GM12878 (cell line): ENCODE measurements around the gene URI1. TPM values are rescaled to one million over a fixed set of nuclear protein-coding genes. Genes with fewer than 3 reads are reported as not detected.

ENCODE experiments used
- ATAC-seq: fragments of 200-7000 bp; cut with Tn5 transposase; 3 replicates; pipeline ENCODE4 v1.9.1; 2020; ENCODE audit warnings: mild to moderate bottlenecking, moderate library complexity
- BruUV-seq: library from RNA; stranded (reverse); fragments of 400-500 nt; replicated peaks from 2 replicates; lab custom pipeline; 2021; lab: Mats Ljungman, UMichigan
- CTCF ChIA-PET: fragments of 300-600 bp; sonication (Branson Sonifier 250); formaldehyde crosslinking; extraction: SDS; loops from one replicate; lab custom pipeline; 2021; ENCODE audit warnings: inconsistent platforms; lab: Yijun Ruan, JAX
- POLR2A ChIA-PET: fragments of 350-600 bp; formaldehyde crosslinking; extraction: SDS; loops from one replicate; lab custom pipeline; 2021; ENCODE audit warnings: inconsistent platforms; lab: Charles Lee
- RAD21 ChIA-PET: fragments of 300-600 bp; sonication (Branson Sonifier 250); formaldehyde crosslinking; loops from one replicate; lab custom pipeline; 2023; ENCODE audit warnings: antibody characterized with exemption; ENCODE audit not compliant: unreplicated experiment; lab: Charles Lee
- SMC1A ChIA-PET: fragments of 300-600 bp; sonication (Branson Sonifier 250); formaldehyde crosslinking; loops from one replicate; lab custom pipeline; 2023; ENCODE audit not compliant: unreplicated experiment, uncharacterized antibody; lab: Charles Lee
- DNase-seq: peaks from one replicate; pipeline ENCODE4 v3.0.0-alpha.2; 2011; ENCODE audit warnings: low read depth, low spot score
- FAIRE-seq: peaks from 3 replicates; lab custom pipeline; 2011; peaks lifted over from hg19 to GRCh38; lab: Jason Lieb, UNC
- H2AFZ ChIP-seq: 2 replicates; pipeline ENCODE4 v1.6.0; 2011; ENCODE audit warnings: low read depth, low read length, control low read depth; ENCODE audit not compliant: control insufficient read depth
- H3K27ac ChIP-seq: 2 replicates; pipeline ENCODE4 v1.5.1; 2011; ENCODE audit warnings: control low read depth; ENCODE audit not compliant: control insufficient read depth, insufficient read depth
- H3K27me3 ChIP-seq, 2 experiments: replicated peaks in 1 of 2; 2 replicates each; pipeline versions ENCODE4 v1.6.0 to v1.6.1; 2011; ENCODE audit warnings: low read length in 1 of 2; ENCODE audit not compliant: control insufficient read depth in 2 of 2, insufficient read depth in 2 of 2
- H3K36me3 ChIP-seq, 2 experiments: 2 replicates each; pipeline ENCODE4 v1.5.1; 2011; ENCODE audit warnings: low read length in 1 of 2; ENCODE audit not compliant: control insufficient read depth in 2 of 2, insufficient read depth in 2 of 2
- H3K4me1 ChIP-seq: 2 replicates; pipeline ENCODE4 v1.6.1; 2011; ENCODE audit warnings: mild to moderate bottlenecking, low read length, moderate library complexity, mixed read lengths; ENCODE audit not compliant: control insufficient read depth, insufficient read depth
- H3K4me2 ChIP-seq: 2 replicates; pipeline ENCODE4 v1.6.0; 2011; ENCODE audit warnings: control low read depth; ENCODE audit not compliant: control insufficient read depth, insufficient read depth
- H3K4me3 ChIP-seq: fragments of 200-600 bp; sonication (generic); 2 replicates; pipeline ENCODE4 v1.5.1; 2016
- H3K79me2 ChIP-seq: 2 replicates; pipeline ENCODE4 v1.6.0; 2011; ENCODE audit warnings: low read length; ENCODE audit not compliant: control insufficient read depth, insufficient read depth
- H3K9ac ChIP-seq: 2 replicates; pipeline ENCODE4 v1.8.0; 2011; ENCODE audit warnings: low read length, control low read depth, mixed read lengths; ENCODE audit not compliant: control insufficient read depth, insufficient read depth
- H3K9me3 ChIP-seq: replicated peaks from 3 replicates; pipeline ENCODE4 v1.5.1; 2011; ENCODE audit warnings: mild to moderate bottlenecking, low read length; ENCODE audit not compliant: control insufficient read depth, insufficient read depth
- H4K20me1 ChIP-seq: 2 replicates; pipeline ENCODE4 v1.6.0; 2011; ENCODE audit not compliant: control insufficient read depth, insufficient read depth
- BMI1 ChIP-seq: fragments of 450-650 bp; IDR thresholded peaks from 2 replicates; pipeline ENCODE4 v1.6.1; 2016; ENCODE audit warnings: mild to moderate bottlenecking, moderate library complexity, borderline replicate concordance
- CHD2 ChIP-seq: IDR thresholded peaks from 2 replicates; pipeline ENCODE4 v1.6.1; 2011; ENCODE audit warnings: low read depth, low read length, improper control_type of control experiment, borderline replicate concordance
- CREM ChIP-seq: IDR thresholded peaks from 2 replicates; pipeline ENCODE4 v1.6.1; 2014; ENCODE audit warnings: antibody characterized with exemption, low read depth
- DPF2 ChIP-seq: fragments of 450-650 bp; IDR thresholded peaks from 2 replicates; pipeline ENCODE4 v1.6.1; 2017; ENCODE audit warnings: mild to moderate bottlenecking
- EED ChIP-seq: sonication (generic); IDR thresholded peaks from 2 replicates; pipeline ENCODE4 v1.6.1; 2016; ENCODE audit warnings: antibody characterized with exemption, low read depth
- EP300 ChIP-seq, 2 experiments: fragments of 150-350 bp in 1 of 2; IDR thresholded peaks; 2 replicates each; pipeline ENCODE4 v1.6.1; 2011 to 2012; ENCODE audit warnings: low read depth in 2 of 2, low read length in 2 of 2, borderline replicate concordance in 1 of 2, improper control_type of control experiment in 1 of 2, inconsistent platforms in 1 of 2; ENCODE audit not compliant: control insufficient read depth in 1 of 2
- GATAD2B ChIP-seq: fragments of 450-650 bp; conservative IDR thresholded peaks from 2 replicates; pipeline ENCODE4 v1.6.1; 2017; ENCODE audit warnings: low read depth, mild to moderate bottlenecking, moderate library complexity
- IKZF1 ChIP-seq: fragments of 450-650 bp; conservative IDR thresholded peaks from 2 replicates; pipeline ENCODE4 v1.6.1; 2017; ENCODE audit warnings: antibody characterized with exemption, mild to moderate bottlenecking
- IKZF2 ChIP-seq, 2 experiments: fragments of 450-650 bp; IDR thresholded peaks; 2 replicates each; pipeline ENCODE4 v1.6.1; 2017; ENCODE audit warnings: mild to moderate bottlenecking in 2 of 2, moderate library complexity in 2 of 2
- IRF4 ChIP-seq: IDR thresholded peaks from 2 replicates; pipeline ENCODE4 v1.6.1; 2011; ENCODE audit warnings: low read depth, low read length
- MEF2A ChIP-seq: IDR thresholded peaks from 2 replicates; pipeline ENCODE4 v1.6.1; 2011; ENCODE audit warnings: low read depth, mild to moderate bottlenecking, low read length, moderate library complexity; ENCODE audit not compliant: insufficient read depth
- MEF2B ChIP-seq: fragments of 450-650 bp; IDR thresholded peaks from 2 replicates; pipeline ENCODE4 v1.6.1; 2018; ENCODE audit warnings: mild to moderate bottlenecking, moderate library complexity; ENCODE audit not compliant: partially characterized antibody, poor library complexity, severe bottlenecking
- MTA2 ChIP-seq: fragments of 450-650 bp; IDR thresholded peaks from 2 replicates; pipeline ENCODE4 v1.6.1; 2016; ENCODE audit warnings: low read depth, mild to moderate bottlenecking, moderate library complexity
- RUNX3 ChIP-seq: IDR thresholded peaks from 2 replicates; pipeline ENCODE4 v1.6.1; 2012; ENCODE audit warnings: low read length, inconsistent platforms
- TCF7 ChIP-seq: IDR thresholded peaks from 2 replicates; pipeline ENCODE4 v1.6.1; 2014; ENCODE audit warnings: antibody characterized with exemption, borderline replicate concordance
- ZBED1 ChIP-seq: IDR thresholded peaks from 2 replicates; pipeline ENCODE4 v1.6.1; 2016; ENCODE audit warnings: borderline replicate concordance
- ZNF207 ChIP-seq: fragments of 450-650 bp; IDR thresholded peaks from 2 replicates; pipeline ENCODE4 v1.6.1; 2014; ENCODE audit warnings: antibody characterized with exemption, mild to moderate bottlenecking, borderline replicate concordance
- ZNF24 ChIP-seq: fragments of 450-650 bp; IDR thresholded peaks from 2 replicates; pipeline ENCODE4 v1.6.1; 2017; ENCODE audit warnings: antibody characterized with exemption, mild to moderate bottlenecking
- in situ Hi-C: fragments of 300-500 bp; cut with MboI; formaldehyde crosslinking; loops from 9 replicates; pipeline ENCODE4 v1.14.3; 2018; ENCODE audit warnings: mixed read lengths
- intact Hi-C: fragments of 100-400 bp; cut with micrococcal nuclease; formaldehyde crosslinking; loops from one replicate; pipeline ENCODE4 v1.14.2; 2022; ENCODE audit not compliant: unreplicated experiment
- polyA plus RNA-seq, 11 experiments: library from polyadenylated mRNA; depleted of rRNA in 4 of 11; unstranded in 6 of 11; stranded (reverse) in 5 of 11; fragments of >200 nt; fragmentation: Nextera tagmentation in 4 of 11; fragmentation: Illumina TruSeq in 1 of 11; extraction: Ambion mirVana in 4 of 11; extraction: Trizol in 1 of 11; gene quantifications; 1 replicate in 1 of 11; 2 replicates in 10 of 11; pipeline versions ENCODE4 v1.2.1 to v1.2.3, GENCODE V29; 2011 to 2016; ENCODE audit warnings: inconsistent platforms in 2 of 11, missing spikeins in 2 of 11, low read depth in 1 of 11
- total RNA-seq, 4 experiments: library from RNA; depleted of rRNA in 3 of 4; stranded (reverse); fragments of >200 nt in 3 of 4; fragmentation: Illumina TruSeq in 1 of 4; extraction: Trizol in 1 of 4; gene quantifications; 2 replicates each; pipeline versions ENCODE4 v1.2.1 to v1.2.3, GENCODE V29; 2013 to 2021
- TF ChIP-seq, protein P1 (sequence below): IDR thresholded peaks from 2 replicates; pipeline ENCODE4 v1.6.1; 2012; ENCODE audit warnings: improper control_type of control experiment, low read depth, low read length; ENCODE audit not compliant: insufficient replicate concordance
- TF ChIP-seq, protein P2 (sequence below): IDR thresholded peaks from 2 replicates; pipeline ENCODE4 v1.6.1; 2012; ENCODE audit warnings: low read length, inconsistent platforms

URI1 gene
- total and polyA plus RNA-seq, 10 of the 15 experiments (the other 5 are each of a cell fraction or from before 2014, with no cell fraction given), result 15.2 to 94.2 (median 47.9) TPM

DNA sequence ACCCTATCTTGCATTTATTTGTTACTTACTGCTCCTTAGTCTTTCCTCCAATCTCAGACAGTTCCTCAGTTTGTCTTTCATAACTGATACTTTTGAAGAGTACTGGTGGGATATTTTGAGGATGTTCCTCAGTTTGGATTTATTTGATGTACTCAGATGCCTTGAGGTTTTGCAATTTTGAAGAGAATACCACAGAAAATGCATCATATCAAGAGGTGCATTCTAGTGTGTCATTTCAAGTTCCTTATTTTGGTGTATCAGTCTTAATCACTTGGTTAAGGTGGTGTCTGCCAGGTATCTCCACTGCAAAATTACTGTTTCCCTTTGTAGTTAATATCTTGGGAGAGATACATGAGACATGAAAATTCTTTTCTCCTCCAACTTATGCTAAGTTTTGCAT lies 75.1 kb downstream of the URI1 start:
- Histone ChIP-seq H2AFZ (no peak overlapping the region), H4K20me1 (no peaks in the 10 kb centered on the region), H3K9ac (no peak overlapping the region), H3K4me2 (peak overlapping the region; percentile 50), H3K79me2 (no peaks in the 10 kb centered on the region), H3K36me3 (peaks cover 0 to 2% of the 10 kb centered on the region in 2 experiments; a peak in 3 of 4 replicates), H3K4me3 (no peak overlapping the region), H3K27me3 (no peaks in the 10 kb centered on the region), H3K27ac (no peak overlapping the region), H3K9me3 (no peaks in the 10 kb centered on the region; the same call in 2 of the 3 replicates), H3K4me1 (peaks cover 11% of the 10 kb centered on the region)
- ATAC-seq (peak; percentile 99), DNase-seq (peak; percentile 50), FAIRE-seq (peak; percentile 93)
- intact Hi-C loops (loop anchor here (2.0 kb wide), 1 partner anchor 14 kb away; no protein-coding TSS in a partner anchor), in situ Hi-C loops (no loop called here)
- no TSS peak for BruUV-seq
- SMC1A ChIA-PET, result interaction anchor here (1.0 to 3.0 kb wide), 3 partner anchors 12 to 35 kb away, joined by 4 to 18 read pairs (median 4); no protein-coding TSS in a partner anchor
- CTCF ChIA-PET, result no interaction called here
- POLR2A ChIA-PET, result no interaction called here
- RAD21 ChIA-PET, result interaction anchor here (1.8 kb wide), 1 partner anchor 13 kb away, joined by 4 read pairs; no protein-coding TSS in a partner anchor
- TF ChIP-seq, protein P1, sequence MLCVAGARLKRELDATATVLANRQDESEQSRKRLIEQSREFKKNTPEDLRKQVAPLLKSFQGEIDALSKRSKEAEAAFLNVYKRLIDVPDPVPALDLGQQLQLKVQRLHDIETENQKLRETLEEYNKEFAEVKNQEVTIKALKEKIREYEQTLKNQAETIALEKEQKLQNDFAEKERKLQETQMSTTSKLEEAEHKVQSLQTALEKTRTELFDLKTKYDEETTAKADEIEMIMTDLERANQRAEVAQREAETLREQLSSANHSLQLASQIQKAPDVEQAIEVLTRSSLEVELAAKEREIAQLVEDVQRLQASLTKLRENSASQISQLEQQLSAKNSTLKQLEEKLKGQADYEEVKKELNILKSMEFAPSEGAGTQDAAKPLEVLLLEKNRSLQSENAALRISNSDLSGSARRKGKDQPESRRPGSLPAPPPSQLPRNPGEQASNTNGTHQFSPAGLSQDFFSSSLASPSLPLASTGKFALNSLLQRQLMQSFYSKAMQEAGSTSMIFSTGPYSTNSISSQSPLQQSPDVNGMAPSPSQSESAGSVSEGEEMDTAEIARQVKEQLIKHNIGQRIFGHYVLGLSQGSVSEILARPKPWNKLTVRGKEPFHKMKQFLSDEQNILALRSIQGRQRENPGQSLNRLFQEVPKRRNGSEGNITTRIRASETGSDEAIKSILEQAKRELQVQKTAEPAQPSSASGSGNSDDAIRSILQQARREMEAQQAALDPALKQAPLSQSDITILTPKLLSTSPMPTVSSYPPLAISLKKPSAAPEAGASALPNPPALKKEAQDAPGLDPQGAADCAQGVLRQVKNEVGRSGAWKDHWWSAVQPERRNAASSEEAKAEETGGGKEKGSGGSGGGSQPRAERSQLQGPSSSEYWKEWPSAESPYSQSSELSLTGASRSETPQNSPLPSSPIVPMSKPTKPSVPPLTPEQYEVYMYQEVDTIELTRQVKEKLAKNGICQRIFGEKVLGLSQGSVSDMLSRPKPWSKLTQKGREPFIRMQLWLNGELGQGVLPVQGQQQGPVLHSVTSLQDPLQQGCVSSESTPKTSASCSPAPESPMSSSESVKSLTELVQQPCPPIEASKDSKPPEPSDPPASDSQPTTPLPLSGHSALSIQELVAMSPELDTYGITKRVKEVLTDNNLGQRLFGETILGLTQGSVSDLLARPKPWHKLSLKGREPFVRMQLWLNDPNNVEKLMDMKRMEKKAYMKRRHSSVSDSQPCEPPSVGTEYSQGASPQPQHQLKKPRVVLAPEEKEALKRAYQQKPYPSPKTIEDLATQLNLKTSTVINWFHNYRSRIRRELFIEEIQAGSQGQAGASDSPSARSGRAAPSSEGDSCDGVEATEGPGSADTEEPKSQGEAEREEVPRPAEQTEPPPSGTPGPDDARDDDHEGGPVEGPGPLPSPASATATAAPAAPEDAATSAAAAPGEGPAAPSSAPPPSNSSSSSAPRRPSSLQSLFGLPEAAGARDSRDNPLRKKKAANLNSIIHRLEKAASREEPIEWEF, result no peak
- TF ChIP-seq CHD2 (no peak), BMI1 (peak; percentile 45), DPF2 (peak; percentile 85), IRF4 (peak; percentile 91), RUNX3 (peak; percentile 98), IKZF1 (peak; percentile 78), GATAD2B (0 out of 2 replicates have a peak, but pooled peaks have one; percentile 34), ZBED1 (peak; percentile 48; the same call in 1 of the 2 replicates), TCF7 (peak; percentile 55; the same call in 1 of the 2 replicates), ZNF207 (no peak), MEF2A (peak; percentile 46; the same call in 1 of the 2 replicates), CREM (peak; percentile 71; the same call in 1 of the 2 replicates), ZNF24 (0 out of 2 replicates have a peak, but pooled peaks have one; percentile 19), IKZF2 (IDR thresholded peaks at IDR 0.05) (peak; percentile 88), EED (peak; percentile 60; the same call in 1 of the 2 replicates), MTA2 (peak; percentile 82; the same call in 1 of the 2 replicates), MEF2B (peak; percentile 36), EP300 (IDR thresholded peaks at IDR 0.05; ENCODE audit: borderline replicate concordance in 1 of 2, control insufficient read depth in 1 of 2, low read depth in 2 of 2, low read length in 2 of 2) (peak in 1 of 2 experiments; percentile 88; a peak in 2 of 4 replicates)
- TF ChIP-seq, protein P2, sequence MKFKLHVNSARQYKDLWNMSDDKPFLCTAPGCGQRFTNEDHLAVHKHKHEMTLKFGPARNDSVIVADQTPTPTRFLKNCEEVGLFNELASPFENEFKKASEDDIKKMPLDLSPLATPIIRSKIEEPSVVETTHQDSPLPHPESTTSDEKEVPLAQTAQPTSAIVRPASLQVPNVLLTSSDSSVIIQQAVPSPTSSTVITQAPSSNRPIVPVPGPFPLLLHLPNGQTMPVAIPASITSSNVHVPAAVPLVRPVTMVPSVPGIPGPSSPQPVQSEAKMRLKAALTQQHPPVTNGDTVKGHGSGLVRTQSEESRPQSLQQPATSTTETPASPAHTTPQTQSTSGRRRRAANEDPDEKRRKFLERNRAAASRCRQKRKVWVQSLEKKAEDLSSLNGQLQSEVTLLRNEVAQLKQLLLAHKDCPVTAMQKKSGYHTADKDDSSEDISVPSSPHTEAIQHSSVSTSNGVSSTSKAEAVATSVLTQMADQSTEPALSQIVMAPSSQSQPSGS, result peak; percentile 66
